A375 (cell line): ENCODE data around the gene TTC33. TPM values are rescaled to one million over a fixed set of nuclear protein-coding genes. Genes with fewer than 3 reads are reported as not detected.

Experiments used
- small RNA-seq: library from RNA; depleted of rRNA; stranded (forward); fragments of <200 nt; gene quantifications from one replicate; pipeline ENCODE3, GENCODE V24; 2014
- total RNA-seq: library from RNA; depleted of rRNA; stranded (reverse); fragments of >200 nt; shearing (Covaris generic); gene quantifications from 2 replicates; pipeline ENCODE4 v1.2.3, GENCODE V29; 2014; rRNA removed

Gene TTC33
- 17.0 and 17.2 TPM in 2 replicates for total RNA-seq

GRCh38 chr5:40755407-40756365 lies at the start of gene TTC33:
TTC33 (minus strand) TSS chr5:40755961; CDS start chr5:40747018, 8,943 bp downstream.

GRCh38 chr5:40798012-40798800 lies 42.4 kb upstream of the TTC33 start, which contains the start of gene PRKAA1:
PRKAA1 (minus strand) TSS chr5:40798374; CDS start chr5:40798189, 185 bp downstream.

GRCh38 chr5:40679913-40680681 lies 75.7 kb downstream of the TTC33 start, which contains the start of gene PTGER4:
PTGER4 (plus strand) TSS chr5:40679915; CDS start chr5:40680994, 1,079 bp downstream.

Small RNAs within 50 kb of the gene (small RNA-seq; reads per million reads assigned to genes)
- gene RF00092 (not detected), gene RF00191 (not detected)

Other genes with a start within 250 kb of the TTC33 start
- gene PTGER4, start 76.0 kb downstream of the TTC33 start, total RNA-seq: 2.3 and 3.3 TPM in 2 replicates
- gene PRKAA1, start 42.4 kb upstream of the TTC33 start, total RNA-seq: 151 and 153 TPM in 2 replicates
- gene RPL37, start 79.3 kb upstream of the TTC33 start, total RNA-seq: 4,476 and 4,732 TPM in 2 replicates
- 1.2 and 1.4 TPM in 2 replicates for gene CARD6, start 85.4 kb upstream of the TTC33 start, total RNA-seq
- gene C7, start 153.5 kb upstream of the TTC33 start, total RNA-seq: 0.11 TPM in 1 of 2 replicates, not detected in the other